GM21515 (cell line): ENCODE data around the gene TMPRSS9.
"Not testable (repeated sequence)": the region's sequence is repeated elsewhere in the genome, so short reads cannot be mapped to it uniquely, and the experiment has no call there.

Experiments
- ATAC-seq: cut with Tn5 transposase; IDR thresholded peaks from one replicate; pipeline ENCODE4 v1.9.1; 2021; ENCODE audit not compliant: unreplicated experiment

TMPRSS9 gene

DNA sequence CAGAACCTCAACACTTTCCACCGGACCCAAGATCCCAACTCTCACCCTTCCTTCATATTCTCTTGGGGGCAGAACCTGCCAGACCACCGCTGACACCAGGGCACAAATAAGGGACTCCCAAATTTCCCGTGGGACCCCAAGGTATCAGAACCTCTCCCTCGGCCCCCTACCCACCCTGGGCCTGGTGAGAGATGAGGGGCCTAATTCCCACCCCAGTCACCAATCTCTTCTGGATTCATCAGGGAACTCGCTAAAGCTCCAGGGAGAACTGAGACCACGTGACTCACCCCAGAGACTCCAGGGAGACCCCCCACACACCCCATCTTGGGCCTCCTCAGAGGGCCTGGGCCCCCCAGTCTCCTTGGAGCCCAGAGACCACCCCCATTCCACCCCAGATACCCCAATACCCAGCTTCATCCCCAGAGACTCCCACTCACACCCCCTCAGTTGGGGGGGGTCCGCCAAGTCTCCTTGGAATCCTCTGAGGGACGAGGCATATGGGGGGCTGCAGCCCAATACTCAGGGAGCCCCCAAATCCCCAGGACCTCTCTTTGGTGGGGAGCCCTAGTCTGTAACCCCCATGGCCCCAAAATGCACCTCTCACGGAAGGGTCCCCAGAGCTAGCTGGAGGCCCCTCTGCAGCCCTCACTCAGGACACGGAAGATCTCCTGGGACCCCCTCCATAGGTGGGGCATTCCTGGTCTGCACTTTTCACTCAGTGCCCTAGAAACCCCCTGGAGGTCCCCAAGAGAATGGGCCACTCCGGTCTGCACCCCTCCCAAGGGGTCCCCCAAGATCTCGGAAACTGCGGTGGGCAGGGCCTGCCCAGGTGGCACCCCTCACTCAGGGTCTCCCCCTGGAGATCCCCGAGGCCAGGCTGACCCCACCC, 95.1 kb downstream of the TMPRSS9 start:
- ATAC-seq: no peak

- peak; percentile 22 for ATAC-seq
These were observed 95.9 kb downstream of the TMPRSS9 start for GRCh38 chr19:2455851-2456570.

- ATAC-seq: no peak
These were observed 97.5 kb downstream of the TMPRSS9 start for GRCh38 chr19:2457394-2458037.

GRCh38 chr19:2458054-2458453, 98.0 kb downstream of the TMPRSS9 start:
- ATAC-seq: no peak

GRCh38 chr19:2458776-2459175, 98.7 kb downstream of the TMPRSS9 start:
- ATAC-seq: not testable (repeated sequence)

DNA sequence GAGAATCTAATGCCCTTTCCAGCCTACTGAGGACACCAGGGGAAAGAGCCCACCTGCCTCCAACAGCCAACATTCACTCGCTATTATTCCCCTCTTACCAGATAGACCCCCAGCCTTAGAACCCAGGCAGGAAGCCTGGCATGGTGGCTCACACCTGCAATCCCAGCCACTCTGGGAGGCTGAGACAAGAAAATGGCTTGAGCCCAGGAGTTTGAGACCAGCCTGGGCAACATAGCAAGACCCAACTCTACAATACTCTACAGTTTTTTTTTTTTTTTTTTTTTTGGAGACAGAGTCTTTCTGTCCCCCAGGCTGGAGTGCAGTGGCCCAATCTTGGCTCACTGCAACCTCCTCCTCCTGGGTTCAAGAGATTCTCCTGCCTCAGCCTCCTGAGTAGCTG, 100.2 kb downstream of the TMPRSS9 start:
- ATAC-seq: no peak

DNA sequence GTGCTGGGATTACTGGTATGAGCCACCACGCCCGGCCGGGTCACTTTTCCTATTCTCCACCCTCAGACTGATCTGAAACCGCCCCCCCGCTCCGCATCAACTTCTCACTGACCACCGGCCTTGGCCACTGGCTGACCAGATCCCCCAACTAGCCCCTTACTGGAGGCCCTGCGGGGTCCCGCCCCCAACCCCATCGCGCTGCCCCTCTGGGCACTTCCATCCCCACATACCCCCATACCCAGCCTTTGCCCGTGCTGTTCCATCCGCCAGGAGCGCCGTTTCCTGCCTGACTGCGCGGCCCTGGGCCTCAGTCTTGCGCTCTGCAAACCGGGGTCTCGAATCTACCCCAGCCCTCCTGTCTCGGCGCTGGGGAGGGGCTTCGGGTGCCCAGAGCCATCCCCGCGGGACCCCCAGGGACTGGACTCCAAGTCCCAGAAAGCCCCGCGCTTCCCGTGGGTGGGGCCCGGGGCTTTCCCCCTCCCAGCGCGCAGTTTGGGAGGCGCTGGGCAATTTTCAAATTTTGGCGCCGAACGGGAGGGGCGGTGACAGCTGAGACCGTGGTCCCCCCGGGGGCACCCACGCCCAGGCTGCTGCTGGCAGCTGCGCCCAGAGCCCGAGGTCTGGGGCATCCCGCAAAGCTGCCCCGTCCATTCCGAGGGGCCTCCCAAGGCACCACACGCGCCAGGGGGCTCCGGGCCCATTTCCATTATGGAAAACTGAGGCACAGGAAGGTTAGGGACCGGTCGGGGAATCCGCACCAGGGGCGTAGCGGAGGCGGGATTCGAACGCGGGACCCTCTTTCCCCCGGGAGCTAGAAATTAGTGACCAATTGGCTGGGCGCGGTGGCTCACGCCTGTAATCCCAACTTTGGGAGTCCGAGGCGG, 101.9 kb downstream of the TMPRSS9 start:
- ATAC-seq: no peak

DNA sequence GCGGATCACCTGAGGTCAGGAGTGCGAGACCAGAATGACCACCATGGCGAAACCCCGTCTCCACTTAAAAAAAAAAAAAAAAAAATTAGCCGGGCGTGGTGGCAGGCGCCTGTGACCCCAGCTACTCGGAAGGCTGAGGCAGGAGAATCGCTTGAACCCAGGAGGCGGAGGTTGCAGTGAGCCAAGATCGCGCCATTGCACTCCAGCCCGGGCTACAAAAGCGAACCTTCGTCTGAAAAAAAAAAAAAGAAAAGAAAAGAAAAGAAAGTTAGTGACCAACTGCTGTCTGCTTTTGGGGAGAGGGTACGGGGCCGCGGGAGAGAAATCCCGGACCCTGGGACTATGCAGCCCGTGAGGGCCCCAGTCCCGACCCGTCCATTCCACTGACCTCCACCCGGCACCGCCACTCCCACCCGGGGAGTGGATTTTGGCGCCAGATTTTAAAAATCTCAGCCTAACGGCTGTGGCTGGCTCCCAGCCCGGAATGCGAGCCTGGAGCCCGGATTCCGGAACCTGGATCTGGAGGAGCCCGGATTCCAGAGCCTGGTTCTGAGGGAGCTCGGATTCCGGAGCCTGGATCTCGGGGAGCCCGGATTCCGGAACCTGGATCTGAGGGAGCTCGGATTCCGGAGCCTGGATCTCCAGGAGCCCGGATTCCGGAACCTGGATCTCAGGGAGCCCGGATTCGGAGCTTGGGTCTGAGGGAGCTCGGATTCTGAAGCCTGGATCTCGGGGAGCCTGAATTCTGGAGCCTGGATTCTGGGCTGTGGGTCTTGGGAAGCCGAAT, 102.8 kb downstream of the TMPRSS9 start:
- no peak for ATAC-seq

- ATAC-seq: not testable (repeated sequence)
These were observed 103.6 kb downstream of the TMPRSS9 start for GRCh38 chr19:2463694-2464093.

DNA sequence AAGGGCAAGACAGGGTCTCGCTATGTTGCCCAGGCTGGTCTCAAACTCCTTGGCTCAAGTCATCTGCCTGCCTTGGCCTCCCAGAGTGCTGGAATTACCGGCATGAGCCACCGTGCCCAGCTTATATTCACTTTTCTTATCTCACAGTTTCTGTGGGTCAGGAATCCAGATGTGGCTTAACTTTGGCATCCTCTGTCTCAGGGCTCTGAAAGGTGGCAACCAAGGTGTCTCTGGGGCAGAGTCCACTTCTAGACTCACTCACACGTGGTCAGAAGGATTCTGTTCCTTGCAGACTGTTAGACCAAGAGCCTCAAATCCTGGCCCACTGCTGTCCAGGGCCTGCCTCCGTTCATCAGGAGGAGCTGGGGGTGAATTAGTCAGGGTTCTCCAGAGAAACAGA, 104.3 kb downstream of the TMPRSS9 start:
- no peak for ATAC-seq

DNA sequence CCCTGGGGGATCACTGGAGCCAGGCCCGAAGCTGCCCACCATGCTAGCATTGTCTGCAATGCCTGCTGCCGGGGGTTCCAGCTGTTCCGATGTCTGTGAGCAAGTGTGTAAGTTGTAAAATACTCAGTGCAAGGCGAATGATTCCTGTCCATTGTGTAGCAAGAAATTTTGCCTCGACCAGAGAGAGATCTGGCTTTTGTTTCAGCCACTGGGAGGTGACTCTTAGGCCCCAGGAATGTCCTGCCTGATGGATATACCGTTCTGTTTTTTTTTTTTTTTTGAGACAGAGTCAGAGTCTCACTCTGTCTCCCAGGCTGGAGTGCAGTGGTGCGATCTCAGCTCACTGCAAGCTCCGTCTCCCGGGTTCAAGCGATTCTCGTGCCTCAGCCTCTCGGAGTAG, 108.5 kb downstream of the TMPRSS9 start:
- no peak for ATAC-seq

- ATAC-seq: no peak
These were observed 109.2 kb downstream of the TMPRSS9 start for GRCh38 chr19:2469102-2469914.

DNA sequence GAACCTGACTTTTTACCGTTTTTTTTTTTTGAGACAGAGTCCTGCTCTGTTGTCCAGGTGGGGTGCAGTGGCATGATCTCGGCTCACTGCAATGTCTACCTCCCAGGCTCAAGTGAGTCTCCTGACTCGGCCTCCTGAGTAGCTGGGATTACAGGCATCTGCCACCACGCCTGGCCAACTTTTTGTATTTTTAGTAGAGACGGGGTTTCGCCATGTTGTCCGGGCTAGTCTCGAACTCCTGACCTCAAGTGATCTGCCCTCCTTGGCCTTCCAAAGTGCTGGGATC, 109.8 kb downstream of the TMPRSS9 start:
- not testable (repeated sequence) for ATAC-seq

DNA sequence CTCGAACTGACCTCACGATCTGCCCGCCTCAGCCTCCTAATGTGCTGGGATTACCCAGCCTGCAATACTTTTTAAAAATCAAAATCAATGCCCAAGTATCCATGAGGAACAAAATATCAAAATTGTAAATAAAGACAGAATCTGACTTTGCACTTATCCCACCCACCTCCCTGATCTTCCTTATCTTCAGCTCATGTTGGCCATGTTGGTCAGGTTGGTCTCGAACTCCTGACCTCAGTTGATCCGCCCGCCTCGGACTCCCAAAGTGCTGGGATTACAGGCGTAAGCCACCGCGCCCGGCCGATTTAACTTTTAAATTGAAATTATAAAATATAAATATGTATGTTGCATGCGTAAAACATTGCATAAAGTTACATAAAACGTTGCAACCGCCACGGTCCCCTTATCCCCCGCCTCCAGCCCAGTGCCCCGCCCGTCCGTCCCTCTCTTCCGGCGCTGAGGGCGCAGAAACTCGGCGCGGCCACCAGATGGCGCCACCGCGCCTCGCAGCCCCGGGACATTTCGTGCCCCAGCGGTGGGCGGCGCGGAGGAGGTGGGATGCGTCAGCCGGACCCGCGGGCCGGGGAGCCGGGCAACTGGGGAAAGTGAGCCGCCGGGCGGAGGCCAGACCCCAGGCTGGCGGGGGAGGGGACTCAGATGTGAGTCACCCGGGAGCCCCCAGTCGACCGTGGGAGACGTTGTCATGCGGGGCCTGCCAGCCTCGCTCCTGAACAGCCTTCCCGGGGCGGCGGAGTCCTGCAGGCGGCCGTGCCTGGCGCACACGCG, 114.4 kb downstream of the TMPRSS9 start:
- no peak for ATAC-seq

- peak; percentile 4 for ATAC-seq
These were observed 115.1 kb downstream of the TMPRSS9 start for GRCh38 chr19:2475018-2475701.
